Measurements from ENCODE around the gene GJA4.

DNA sequence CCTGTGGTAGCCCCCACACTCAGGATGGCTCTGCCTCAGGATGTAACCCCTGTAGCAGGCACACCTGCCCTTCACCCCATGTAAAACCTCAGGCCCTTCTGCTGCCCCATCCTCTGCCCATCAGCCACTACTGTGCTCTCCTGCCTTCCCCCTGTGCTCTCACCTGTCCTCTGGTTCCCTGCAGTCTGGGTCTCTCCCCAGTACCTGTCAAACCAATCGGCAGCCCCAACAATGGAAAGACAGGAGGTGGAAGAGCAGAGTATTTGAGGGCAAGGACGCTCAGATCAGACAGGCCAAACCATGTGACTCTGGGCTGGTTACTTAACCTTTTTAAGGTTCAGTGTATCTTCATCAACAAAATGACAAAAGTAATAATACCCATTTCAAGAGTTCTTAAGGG lies 35.8 kb downstream of the GJA4 start:
- TF ChIP-seq, protein P1, sequence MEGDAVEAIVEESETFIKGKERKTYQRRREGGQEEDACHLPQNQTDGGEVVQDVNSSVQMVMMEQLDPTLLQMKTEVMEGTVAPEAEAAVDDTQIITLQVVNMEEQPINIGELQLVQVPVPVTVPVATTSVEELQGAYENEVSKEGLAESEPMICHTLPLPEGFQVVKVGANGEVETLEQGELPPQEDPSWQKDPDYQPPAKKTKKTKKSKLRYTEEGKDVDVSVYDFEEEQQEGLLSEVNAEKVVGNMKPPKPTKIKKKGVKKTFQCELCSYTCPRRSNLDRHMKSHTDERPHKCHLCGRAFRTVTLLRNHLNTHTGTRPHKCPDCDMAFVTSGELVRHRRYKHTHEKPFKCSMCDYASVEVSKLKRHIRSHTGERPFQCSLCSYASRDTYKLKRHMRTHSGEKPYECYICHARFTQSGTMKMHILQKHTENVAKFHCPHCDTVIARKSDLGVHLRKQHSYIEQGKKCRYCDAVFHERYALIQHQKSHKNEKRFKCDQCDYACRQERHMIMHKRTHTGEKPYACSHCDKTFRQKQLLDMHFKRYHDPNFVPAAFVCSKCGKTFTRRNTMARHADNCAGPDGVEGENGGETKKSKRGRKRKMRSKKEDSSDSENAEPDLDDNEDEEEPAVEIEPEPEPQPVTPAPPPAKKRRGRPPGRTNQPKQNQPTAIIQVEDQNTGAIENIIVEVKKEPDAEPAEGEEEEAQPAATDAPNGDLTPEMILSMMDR (IDR thresholded peaks at IDR 0.05) = no peak
- no peak for TF ChIP-seq POLR2A (IDR thresholded peaks at IDR 0.05)
